HG03196 (cell line): ENCODE data around the gene CCNO.

Experiments used
- ATAC-seq: cut with Tn5 transposase; IDR thresholded peaks from one replicate; pipeline ENCODE4 v1.9.1; 2021; ENCODE audit not compliant: unreplicated experiment

CCNO gene

DNA sequence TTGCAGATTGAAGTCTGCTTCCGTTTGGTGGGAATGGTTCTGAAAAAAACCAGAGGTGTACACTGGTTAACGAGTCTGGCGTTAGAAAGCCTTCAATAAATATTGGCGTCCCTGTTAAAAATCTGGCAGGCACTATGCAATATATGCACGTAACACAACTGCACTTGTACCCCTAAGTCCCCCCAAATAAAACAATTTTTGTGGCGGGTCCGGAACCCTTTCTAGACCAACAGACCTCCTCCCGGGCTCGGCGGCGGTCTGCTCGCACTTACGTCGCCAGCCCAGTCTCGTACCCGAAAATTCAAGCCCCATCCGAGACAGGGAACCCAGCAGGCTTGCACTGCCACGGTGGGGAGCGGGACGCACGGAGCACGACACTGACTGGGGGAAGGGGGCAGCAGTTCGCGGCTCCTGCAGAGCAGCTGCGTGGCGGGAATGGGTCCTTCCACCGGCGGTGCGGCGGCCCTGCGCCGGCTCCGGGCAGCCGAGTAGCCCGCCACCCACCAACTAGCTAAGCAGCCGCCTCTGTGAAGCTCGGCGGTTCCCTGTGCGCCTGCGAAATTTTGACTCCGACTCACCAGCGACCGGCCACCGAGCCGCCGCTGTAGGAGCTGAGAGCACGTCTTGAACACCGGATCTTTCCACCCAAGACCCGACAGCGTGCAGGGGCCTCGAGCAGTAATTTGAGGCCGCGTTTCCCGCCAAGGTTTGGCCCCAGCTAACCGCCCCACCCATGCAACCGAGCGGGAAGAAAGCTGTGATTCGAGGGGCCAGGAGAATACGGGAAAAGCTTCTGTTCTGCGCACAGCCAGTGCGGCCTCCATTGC is 10.2 kb downstream of the CCNO start:
- no peak for ATAC-seq

DNA sequence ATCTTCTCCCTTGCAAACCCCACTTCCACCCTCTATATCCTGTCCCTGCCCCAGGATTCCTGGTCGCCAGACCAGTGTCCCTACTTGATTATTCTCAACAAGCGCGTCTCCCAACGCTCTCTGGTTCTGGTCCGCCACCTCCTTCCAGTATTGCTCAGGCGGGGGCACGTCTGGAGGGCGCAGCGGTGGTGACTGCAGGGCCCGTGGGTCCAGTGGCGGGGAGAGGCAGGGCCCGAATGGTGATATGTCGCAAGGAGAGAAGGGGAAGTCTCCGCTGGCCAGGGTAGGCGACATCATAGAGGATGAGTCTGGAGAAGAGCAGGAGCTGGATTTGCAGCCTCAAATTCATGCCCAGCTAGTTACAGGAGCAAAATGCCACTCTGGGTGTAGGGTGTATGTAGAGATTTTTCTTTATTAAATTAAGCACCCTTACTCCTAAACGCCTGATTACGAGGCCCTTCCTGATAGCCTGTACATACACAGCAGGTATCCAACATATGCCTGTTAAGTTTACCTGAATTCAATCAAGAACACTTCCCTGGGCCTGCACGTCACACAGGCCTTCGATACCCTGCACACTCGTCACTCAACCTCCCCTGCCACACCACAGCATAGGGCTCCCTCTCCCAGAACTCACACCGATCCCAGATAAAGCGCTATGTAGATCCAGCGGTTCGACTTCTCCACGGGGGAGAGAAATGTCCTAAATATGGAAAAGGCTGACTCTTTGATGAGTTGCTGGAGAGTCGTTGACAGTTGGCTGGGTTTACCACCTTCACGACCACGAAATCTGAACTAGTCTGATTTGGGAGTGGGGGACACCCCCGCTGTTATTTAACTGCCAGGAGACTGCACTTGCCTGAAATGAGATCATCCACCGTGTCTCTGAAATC is 11.1 kb downstream of the CCNO start:
- no peak for ATAC-seq

DNA sequence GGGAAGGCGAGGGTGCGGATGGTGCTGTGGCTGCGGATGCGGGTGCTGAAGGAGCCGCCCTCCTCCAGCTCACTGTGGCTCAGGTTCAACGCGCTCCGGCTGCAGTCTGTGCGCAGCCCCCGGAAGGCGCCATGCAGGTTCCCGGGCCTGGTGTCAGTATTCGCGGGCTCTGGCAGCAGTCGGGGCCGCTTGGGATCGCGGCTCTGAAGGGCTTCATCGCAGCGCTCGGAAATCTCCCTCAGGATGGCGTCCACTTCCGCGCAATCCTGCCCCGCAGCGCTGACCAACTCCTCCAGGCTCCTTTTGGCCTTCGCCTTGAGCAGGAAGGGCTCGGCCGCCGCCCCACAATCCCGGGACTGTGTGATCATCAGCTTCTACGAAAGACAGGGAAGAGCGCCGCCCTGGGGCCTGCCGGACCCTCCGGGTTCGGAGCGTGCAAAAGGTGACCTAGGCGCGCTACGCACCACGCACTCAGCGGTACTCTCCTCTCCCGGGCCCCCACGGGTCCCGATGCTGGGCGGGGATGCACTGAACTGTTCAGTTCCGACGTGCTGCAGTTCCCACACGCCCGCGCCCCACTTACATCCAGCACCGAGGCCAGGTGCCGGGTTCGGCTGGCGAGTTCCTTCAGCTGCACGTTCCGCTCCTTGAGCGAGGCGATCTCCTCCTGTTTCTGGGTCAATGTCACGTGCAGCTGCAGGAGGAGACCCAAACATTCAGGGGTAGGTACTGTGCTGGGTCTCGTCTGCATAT is 12.8 kb downstream of the CCNO start:
- ATAC-seq: no peak

DNA sequence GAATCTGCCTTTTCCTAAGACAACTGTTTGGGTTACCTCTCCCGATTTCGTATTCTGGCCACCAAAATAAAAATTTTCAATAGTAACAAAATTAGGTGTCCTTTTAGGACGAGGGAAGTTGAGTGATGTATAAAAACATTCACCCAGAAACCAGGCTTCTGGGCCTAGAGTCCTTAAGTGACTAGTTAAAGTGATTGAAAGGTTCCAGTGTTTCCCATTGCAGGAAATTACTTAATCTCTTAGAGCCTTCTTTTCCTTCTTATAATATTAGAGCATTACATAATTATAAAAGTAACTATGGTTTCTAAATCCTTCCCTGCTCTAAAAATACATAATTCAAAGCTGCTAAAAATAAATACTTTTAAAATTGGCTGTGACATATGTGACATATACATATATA is 13.6 kb downstream of the CCNO start:
- ATAC-seq: no peak

DNA sequence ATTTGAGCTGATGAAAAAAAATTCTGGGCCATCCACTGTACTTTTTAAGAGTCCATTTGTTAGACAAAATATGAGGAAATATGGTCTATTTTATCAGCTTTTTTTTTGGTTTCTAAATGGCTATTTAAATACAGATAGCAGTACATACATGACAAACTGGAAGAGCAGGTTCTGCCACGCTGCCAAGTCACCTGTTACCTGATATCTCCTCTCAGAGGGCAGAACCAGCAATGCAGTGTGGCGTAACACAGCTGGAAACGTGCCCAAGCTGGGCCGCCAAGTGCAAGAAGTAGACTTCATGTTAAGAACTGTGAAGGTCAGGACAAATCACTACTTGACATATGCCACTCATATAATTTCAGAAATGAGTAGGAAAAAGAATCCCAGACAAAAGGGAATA is 14.4 kb downstream of the CCNO start:
- ATAC-seq: no peak

DNA sequence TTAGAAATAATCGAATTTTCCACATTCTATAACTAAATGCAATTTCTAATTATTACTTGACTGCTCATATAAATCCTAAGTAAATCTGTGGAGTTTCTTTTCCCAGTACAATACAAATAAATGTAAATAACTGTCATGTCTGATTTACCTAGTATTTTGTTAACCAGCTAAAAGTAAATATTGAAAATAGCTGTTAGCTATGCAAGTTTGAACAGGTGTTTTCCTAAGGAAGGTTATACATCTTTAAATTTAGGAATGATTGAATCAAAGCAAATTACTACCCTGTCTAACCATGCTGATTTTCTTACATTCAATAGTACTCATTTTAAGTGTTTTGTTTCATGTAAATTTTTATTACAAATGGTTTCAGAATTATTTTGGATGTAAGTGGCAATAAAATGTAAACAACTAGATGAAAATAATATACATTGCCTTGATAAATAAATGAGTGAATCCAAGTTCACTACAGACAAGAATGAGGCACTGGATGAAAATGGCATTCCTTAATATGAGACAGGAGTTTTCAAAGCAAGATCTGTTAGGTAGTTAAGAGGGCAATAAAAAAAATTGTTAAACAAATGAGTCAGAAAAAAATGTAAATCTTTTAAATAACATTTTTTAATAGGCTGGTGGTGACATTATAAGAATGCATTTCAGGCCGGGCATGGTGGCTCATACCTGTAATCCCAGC is 22.1 kb downstream of the CCNO start:
- ATAC-seq: no peak

DNA sequence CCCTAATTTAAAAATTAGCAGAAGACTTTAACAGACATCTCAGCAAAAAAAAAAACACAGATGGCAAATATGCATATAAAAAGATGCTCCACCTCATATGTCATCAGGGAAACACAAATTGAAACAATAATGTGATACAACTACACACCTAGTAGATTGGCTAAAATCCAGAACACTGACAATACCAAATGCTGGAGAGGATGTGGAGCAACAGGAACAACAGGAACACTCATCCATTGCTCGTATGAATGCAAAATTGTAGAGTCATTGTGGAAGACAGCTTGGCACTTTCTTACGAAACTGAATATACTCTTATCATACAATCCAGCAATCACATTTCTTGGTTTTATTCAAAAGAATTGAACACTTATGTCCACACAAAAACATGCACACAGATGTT is 28.4 kb downstream of the CCNO start:
- ATAC-seq: no peak

DNA sequence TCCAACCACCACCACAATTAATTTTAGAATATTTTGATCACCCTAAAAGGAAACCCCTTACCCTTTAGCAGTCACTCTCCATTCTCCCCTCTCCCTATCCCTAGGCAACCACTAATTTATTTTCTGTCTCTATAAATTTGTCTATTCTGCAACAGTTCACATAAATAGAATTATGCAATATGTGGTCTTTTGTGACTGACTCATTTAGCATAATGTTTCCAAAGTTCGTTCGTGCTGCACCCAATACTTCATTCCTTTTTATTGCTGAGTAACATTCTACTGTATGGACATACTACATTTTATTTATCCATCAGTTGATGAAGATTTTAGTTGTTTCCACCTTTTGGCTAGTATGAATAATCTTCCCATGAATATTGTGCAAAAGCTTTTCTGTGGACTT is 42.2 kb downstream of the CCNO start:
- no peak for ATAC-seq

DNA sequence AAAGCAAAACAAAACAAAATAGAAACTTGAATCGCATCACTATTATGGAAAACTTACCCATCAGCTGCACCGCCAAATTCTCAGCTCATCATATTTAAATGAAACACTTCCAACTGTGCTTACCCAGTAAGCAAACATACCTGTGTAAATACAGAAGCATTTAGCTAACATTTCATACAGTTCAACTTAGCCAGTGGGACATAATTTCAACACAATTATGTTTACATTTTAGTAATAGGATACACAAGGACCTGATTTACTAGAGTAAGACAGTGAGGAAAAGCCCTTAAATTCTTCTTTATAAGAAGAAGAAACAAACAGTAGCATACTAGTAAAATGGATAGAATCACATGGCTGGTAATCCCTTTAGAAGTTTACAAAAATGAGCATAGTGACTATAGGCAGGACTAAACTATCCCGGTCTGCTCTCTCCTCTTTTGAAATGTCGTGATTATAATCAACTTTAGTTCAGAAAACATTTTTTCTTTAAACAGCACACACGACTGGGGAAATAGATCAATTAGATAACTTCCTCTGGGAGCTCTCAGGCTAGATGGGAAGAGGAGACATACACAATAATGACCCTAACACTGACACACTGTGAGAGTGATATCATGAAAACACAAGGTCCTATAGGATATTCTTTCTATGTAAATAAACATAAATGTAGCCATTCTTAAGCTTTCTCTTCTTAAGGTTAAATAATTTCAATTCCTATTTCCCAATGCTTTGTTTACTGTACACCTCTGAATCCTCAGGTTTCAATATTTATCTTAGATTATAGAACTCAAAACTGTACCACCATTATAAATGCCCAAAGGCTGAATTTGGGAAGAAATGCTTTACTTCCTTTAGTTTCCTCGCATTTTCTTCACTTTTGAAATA is 44.5 kb downstream of the CCNO start:
- no peak for ATAC-seq

DNA sequence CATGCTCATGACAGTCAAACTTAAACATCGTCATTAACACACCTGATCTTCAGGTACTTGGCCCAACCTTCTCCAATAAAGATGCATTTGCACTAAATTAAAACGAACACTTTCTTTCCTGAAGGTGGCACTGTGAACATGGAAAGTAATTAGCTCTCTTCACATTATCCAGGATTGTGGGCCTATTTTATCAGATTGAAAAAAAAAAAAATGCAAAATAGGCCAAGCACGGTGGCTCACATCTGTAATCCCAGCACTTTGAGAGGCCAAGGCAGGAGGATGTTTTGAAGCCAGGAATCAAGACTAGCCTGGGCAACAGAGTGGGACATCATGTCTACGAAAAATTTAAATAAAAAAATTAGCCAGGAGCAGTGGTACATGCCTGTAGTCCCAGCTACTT is 46.0 kb downstream of the CCNO start:
- no peak for ATAC-seq
